Smooth muscle cell (in vitro differentiated cells): ENCODE data around the gene CYP27C1. TPM values are rescaled to one million over a fixed set of nuclear protein-coding genes. Genes with fewer than 3 reads are reported as not detected.

Experiments used
- DNase-seq: peaks from one replicate; lab custom pipeline; 2025; ENCODE audit not compliant: unreplicated experiment; lab: John Stamatoyannopoulos, UW
- H2AFZ ChIP-seq: fragments of 200-600 bp; sonication (generic); 2 replicates; pipeline ENCODE4 v1.6.0; 2016; ENCODE audit warnings: antibody characterized with exemption, low read depth, mild to moderate bottlenecking
- H3F3A ChIP-seq: fragments of 200-600 bp; sonication (generic); 2 replicates; pipeline ENCODE4 v1.6.0; 2017; ENCODE audit warnings: antibody characterized with exemption, low read depth
- H3K27ac ChIP-seq: fragments of 200-600 bp; sonication (generic); 2 replicates; pipeline ENCODE4 v1.5.1; 2016; ENCODE audit warnings: low read depth, mild to moderate bottlenecking
- H3K27me3 ChIP-seq: fragments of 200-600 bp; sonication (generic); 2 replicates; pipeline ENCODE4 v1.6.1; 2016; ENCODE audit warnings: low read depth, mild to moderate bottlenecking
- H3K36me3 ChIP-seq: fragments of 200-600 bp; sonication (generic); 2 replicates; pipeline ENCODE4 v1.5.1; 2016; ENCODE audit warnings: low read depth
- H3K4me1 ChIP-seq: fragments of 200-600 bp; sonication (generic); 2 replicates; pipeline ENCODE4 v1.5.1; 2016; ENCODE audit warnings: low read depth
- H3K4me2 ChIP-seq: fragments of 200-600 bp; sonication (generic); 2 replicates; pipeline ENCODE4 v1.6.0; 2016; ENCODE audit warnings: mild to moderate bottlenecking
- H3K4me3 ChIP-seq: fragments of 200-600 bp; sonication (generic); 2 replicates; pipeline ENCODE4 v1.5.1; 2016; ENCODE audit warnings: mild to moderate bottlenecking
- H3K79me2 ChIP-seq: fragments of 200-600 bp; sonication (generic); 2 replicates; pipeline ENCODE4 v1.6.0; 2016; ENCODE audit warnings: low read depth, mild to moderate bottlenecking
- H3K9ac ChIP-seq: fragments of 200-600 bp; sonication (generic); 2 replicates; pipeline ENCODE4 v1.6.0; 2016; ENCODE audit warnings: low read depth
- H3K9me3 ChIP-seq: fragments of 200-600 bp; sonication (generic); replicated peaks from 2 replicates; pipeline ENCODE4 v1.5.1; 2016; ENCODE audit warnings: low read depth
- H4K20me1 ChIP-seq: fragments of 200-600 bp; sonication (generic); 2 replicates; pipeline ENCODE4 v1.6.0; 2016; ENCODE audit warnings: low read depth
- WGBS: methylation state at CpG from one replicate; pipeline ENCODE4 v1.1.7; 2016; ENCODE audit warnings: low lambda C conversion rate; 5-methylcytosine and 5-hydroxymethylcytosine counted together
- polyA plus RNA-seq: library from polyadenylated mRNA; unstranded; fragments of >200 nt; fragmentation: Nextera tagmentation; extraction: Ambion mirVana; gene quantifications from 2 replicates; pipeline ENCODE4 v1.2.1, GENCODE V29; 2016
- total RNA-seq: library from RNA; depleted of rRNA; stranded (reverse); fragments of >200 nt; gene quantifications from 2 replicates; pipeline ENCODE4 v1.2.3, GENCODE V29; 2014
- TF ChIP-seq, protein P1 (sequence below): fragments of 200-600 bp; sonication (generic); IDR thresholded peaks from 2 replicates; pipeline ENCODE4 v1.5.1; 2017; ENCODE audit warnings: borderline replicate concordance, mild to moderate bottlenecking, antibody characterized with exemption; ENCODE audit not compliant: insufficient read depth, poor library complexity, severe bottlenecking

Gene CYP27C1
- total and polyA plus RNA-seq, 2 experiments from 2014 or later: 2.0 to 5.0 TPM

DNA sequence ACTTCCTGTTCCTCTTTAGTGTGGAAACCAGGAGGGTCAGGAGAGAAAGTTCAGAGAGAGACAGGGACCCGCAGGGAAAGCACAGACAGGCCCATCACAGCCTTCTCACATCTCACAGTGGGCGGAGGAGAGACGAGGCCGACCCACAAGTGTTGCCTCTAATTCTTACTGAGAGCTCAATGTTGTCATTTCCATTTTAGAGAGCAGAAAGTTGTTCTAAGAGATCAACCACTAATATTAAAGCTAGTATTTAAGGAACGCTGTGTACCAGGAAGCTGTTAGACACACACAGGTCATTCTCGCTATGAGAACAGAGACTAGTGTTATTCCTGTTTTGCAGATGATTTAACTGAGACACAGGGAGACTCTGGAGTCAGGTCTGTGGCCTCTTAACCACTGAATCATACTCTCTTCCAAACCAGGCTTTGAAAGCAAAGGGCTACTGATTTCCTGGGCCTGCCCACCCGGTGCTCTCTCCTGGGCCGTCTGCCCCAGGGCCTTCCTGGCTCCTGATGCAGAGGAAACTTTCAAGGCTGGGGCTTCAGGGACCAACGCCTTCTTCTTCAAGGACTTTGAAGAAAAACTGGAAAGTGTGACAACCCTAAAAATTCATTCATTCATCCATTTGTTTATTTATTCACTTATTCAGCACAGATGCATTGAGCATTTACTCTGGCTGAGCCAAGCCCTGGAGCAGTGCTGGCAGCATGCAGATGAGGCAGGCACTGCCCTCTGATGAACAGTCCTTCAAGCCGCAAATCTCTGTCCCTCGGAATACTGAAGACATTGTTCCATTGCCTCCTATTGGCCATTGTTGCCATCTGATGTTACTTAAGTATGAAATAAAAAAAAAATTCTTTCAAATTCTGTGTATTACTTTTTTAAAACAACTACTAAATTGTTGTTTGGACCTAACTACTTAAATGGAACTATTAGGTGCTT is 76.0 kb downstream of the CYP27C1 start:
- H3K4me3 ChIP-seq: no peak overlapping the region
- 56% methylated on average over 11 of the region's 11 CpGs for WGBS

DNA sequence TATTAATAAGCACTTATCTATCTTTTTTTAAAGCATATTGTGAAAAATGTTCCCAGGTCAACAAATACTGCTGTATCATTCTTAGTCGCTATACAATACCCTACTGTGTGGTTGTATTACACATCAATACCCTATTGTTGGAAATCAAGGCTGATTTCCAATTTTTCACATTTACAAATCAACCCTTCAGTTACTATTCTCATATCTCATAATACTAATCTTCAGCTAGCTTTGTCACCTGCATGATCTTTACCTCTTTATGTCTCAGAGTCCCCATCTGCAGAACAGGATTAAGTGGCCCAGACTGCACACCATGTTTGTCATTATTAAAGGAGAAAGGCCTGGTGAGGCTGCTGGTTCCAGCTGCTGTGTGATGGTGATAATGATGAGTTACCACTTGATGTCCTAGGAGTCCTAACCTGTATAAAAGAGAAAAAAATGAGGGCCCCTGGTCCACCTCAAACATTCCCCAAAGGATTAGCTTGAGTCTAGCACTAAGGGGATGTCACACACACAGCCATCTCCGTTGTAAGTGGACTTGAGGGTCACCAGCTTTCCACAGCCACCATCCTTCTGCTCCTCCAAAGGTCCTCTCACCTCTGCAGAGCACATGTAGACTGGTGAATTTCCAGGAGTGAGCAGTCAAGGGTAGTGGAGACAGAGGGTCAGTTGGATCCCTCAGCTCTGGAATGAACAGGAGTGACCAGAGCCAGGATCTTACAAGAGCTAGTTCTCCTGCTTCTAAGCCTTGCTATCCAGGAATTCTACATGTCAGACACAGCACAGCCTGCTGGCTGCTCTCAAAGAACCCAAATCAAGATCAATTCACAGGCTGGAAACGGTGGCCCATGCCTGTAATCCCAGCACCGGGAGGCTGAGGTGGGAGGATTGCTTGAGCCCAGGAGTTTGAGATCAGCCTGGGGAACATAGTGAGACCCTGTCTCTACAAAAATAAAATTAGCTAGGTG is 77.2 kb downstream of the CYP27C1 start:
- TF ChIP-seq, protein P1, sequence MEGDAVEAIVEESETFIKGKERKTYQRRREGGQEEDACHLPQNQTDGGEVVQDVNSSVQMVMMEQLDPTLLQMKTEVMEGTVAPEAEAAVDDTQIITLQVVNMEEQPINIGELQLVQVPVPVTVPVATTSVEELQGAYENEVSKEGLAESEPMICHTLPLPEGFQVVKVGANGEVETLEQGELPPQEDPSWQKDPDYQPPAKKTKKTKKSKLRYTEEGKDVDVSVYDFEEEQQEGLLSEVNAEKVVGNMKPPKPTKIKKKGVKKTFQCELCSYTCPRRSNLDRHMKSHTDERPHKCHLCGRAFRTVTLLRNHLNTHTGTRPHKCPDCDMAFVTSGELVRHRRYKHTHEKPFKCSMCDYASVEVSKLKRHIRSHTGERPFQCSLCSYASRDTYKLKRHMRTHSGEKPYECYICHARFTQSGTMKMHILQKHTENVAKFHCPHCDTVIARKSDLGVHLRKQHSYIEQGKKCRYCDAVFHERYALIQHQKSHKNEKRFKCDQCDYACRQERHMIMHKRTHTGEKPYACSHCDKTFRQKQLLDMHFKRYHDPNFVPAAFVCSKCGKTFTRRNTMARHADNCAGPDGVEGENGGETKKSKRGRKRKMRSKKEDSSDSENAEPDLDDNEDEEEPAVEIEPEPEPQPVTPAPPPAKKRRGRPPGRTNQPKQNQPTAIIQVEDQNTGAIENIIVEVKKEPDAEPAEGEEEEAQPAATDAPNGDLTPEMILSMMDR: no peak

More for the DNA sequence above, 76.0 kb downstream of the CYP27C1 start:
- H3F3A ChIP-seq: peaks cover 18% of the 10 kb centered on the region
- no peaks in the 10 kb centered on the region for H3K9me3 ChIP-seq
- H2AFZ ChIP-seq: peak overlapping the region; percentile 85
- H3K4me2 ChIP-seq: peak overlapping the region; percentile 66
- no peak overlapping the region for H3K9ac ChIP-seq
- H3K79me2 ChIP-seq: no peaks in the 10 kb centered on the region
- DNase-seq: no peak
- no peaks in the 10 kb centered on the region for H3K36me3 ChIP-seq
- TF ChIP-seq, protein P1: no peak
- H3K27ac ChIP-seq: peak overlapping the region; percentile 60
- peaks cover 7% of the 10 kb centered on the region for H3K4me1 ChIP-seq
- no peaks in the 10 kb centered on the region for H3K27me3 ChIP-seq
- H4K20me1 ChIP-seq: no peaks in the 10 kb centered on the region

DNA sequence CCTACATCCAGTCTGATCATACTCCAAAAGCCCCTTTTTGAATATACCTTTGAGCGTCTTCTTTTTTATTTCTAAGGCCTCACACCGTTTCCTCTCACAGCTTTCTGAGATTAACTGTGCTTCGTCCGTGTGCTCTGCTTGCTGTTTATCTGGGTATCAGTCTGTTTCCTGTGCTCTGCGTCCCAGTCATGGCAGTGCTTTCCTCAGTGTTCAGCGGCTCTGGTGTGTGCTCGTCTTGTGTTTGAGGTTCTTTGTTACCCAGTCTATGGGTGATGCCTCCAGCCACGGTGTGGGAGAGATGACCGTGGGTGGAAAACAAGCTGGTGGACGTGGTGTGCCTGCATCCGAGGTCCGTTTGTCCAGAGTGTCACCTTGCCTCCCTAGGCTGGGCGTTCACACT is 79.6 kb downstream of the CYP27C1 start:
- Histone ChIP-seq H3K9ac (no peak overlapping the region), H4K20me1 (no peaks in the 10 kb centered on the region), H3K4me3 (no peak overlapping the region), H3K9me3 (no peaks in the 10 kb centered on the region), H3K27me3 (no peaks in the 10 kb centered on the region), H3K79me2 (no peaks in the 10 kb centered on the region), H2AFZ (peak overlapping the region; percentile 61), H3K4me2 (no peak overlapping the region), H3K27ac (no peak overlapping the region), H3F3A (peaks cover 18% of the 10 kb centered on the region), H3K36me3 (no peaks in the 10 kb centered on the region), H3K4me1 (no peaks in the 10 kb centered on the region)
- DNase-seq: no peak
- TF ChIP-seq, protein P1: no peak
- 46% methylated on average over 13 of the region's 13 CpGs for WGBS

More for the DNA sequence above, 77.2 kb downstream of the CYP27C1 start:
- Histone ChIP-seq H3K4me3 (no peak overlapping the region), H3K79me2 (no peaks in the 10 kb centered on the region), H3K27ac (peak overlapping the region; percentile 60), H3K4me1 (peaks cover 7% of the 10 kb centered on the region), H3K9me3 (no peaks in the 10 kb centered on the region), H3K27me3 (no peaks in the 10 kb centered on the region), H3K9ac (no peak overlapping the region), H4K20me1 (no peaks in the 10 kb centered on the region), H3F3A (peaks cover 18% of the 10 kb centered on the region), H3K36me3 (no peaks in the 10 kb centered on the region), H2AFZ (peak overlapping the region; percentile 85), H3K4me2 (no peak overlapping the region)
- WGBS: 80% methylated on average over 4 of the region's 4 CpGs
- no peak for DNase-seq
